ENCODE results near the gene CHL1. TPM values are rescaled to one million over a fixed set of nuclear protein-coding genes. Genes with fewer than 3 reads are reported as not detected.

Gene CHL1
- total and polyA plus RNA-seq, 2 experiments from 2014 or later, result not detected

- no peak overlapping the region for H2AFZ ChIP-seq
- H3K9me2 ChIP-seq (ENCODE audit: insufficient read depth), result no peaks in the 10 kb centered on the region
- H3K4me2 ChIP-seq (ENCODE audit: unreplicated experiment), result no peak overlapping the region
- no peaks in the 10 kb centered on the region for H3K79me2 ChIP-seq (ENCODE audit: insufficient read depth)
- WGBS, 2 experiments (ENCODE audit: low coverage in 1 of 2, low lambda C conversion rate in 2 of 2, missing lambda C conversion rate in 2 of 2), result 29 to 33% methylated on average over 8 of the region's 8 CpGs
- no peaks in the 10 kb centered on the region for H3K27me3 ChIP-seq (replicated peaks; ENCODE audit: insufficient read depth)
- no peaks in the 10 kb centered on the region for H3K4me1 ChIP-seq (ENCODE audit: insufficient read depth)
- DNase-seq, result peak; percentile 45
- in situ Hi-C loops (cut with MboI), result no loop called here
- no peak overlapping the region for H3K9ac ChIP-seq
- TF ChIP-seq EZH2 (IDR thresholded peaks at IDR 0.05; ENCODE audit: insufficient read depth, poor library complexity, severe bottlenecking), result no peak
- TF ChIP-seq EZH2phosphoT487 (IDR thresholded peaks at IDR 0.05; ENCODE audit: insufficient read depth, low read depth), result no peak
- no peaks in the 10 kb centered on the region for H3K36me3 ChIP-seq (ENCODE audit: low read depth)
- no peak overlapping the region for H3K4me3 ChIP-seq
- H4K20me1 ChIP-seq (ENCODE audit: insufficient read depth), result no peaks in the 10 kb centered on the region
- no peak overlapping the region for H3K27ac ChIP-seq
- H3F3A ChIP-seq (ENCODE audit: insufficient read depth), result no peaks in the 10 kb centered on the region
- H3K9me3 ChIP-seq (ENCODE audit: low read depth), result no peaks in the 10 kb centered on the region
Measured at GRCh38 chr3:355622-356021, 159.1 kb downstream of the CHL1 start.

- no peaks in the 10 kb centered on the region for H3K4me1 ChIP-seq (ENCODE audit: insufficient read depth)
- DNase-seq, result no peak
- no peak overlapping the region for H3K4me3 ChIP-seq
- H3K9ac ChIP-seq, result no peak overlapping the region
- H3K36me3 ChIP-seq (ENCODE audit: low read depth), result no peaks in the 10 kb centered on the region
- no peak overlapping the region for H3K4me2 ChIP-seq (ENCODE audit: unreplicated experiment)
- no peaks in the 10 kb centered on the region for H3F3A ChIP-seq (ENCODE audit: insufficient read depth)
- no peaks in the 10 kb centered on the region for H3K9me2 ChIP-seq (ENCODE audit: insufficient read depth)
- in situ Hi-C loops (cut with MboI), result no loop called here
- H2AFZ ChIP-seq, result no peak overlapping the region
- no peaks in the 10 kb centered on the region for H3K9me3 ChIP-seq (ENCODE audit: low read depth)
- no peaks in the 10 kb centered on the region for H3K27me3 ChIP-seq (replicated peaks; ENCODE audit: insufficient read depth)
- no peaks in the 10 kb centered on the region for H3K79me2 ChIP-seq (ENCODE audit: insufficient read depth)
- TF ChIP-seq EZH2phosphoT487 (IDR thresholded peaks at IDR 0.05; ENCODE audit: insufficient read depth, low read depth), result no peak
- no peak for TF ChIP-seq EZH2 (IDR thresholded peaks at IDR 0.05; ENCODE audit: insufficient read depth, poor library complexity, severe bottlenecking)
- H3K27ac ChIP-seq, result no peak overlapping the region
- no peaks in the 10 kb centered on the region for H4K20me1 ChIP-seq (ENCODE audit: insufficient read depth)
- WGBS, 2 experiments (ENCODE audit: low coverage in 1 of 2, low lambda C conversion rate in 2 of 2, missing lambda C conversion rate in 2 of 2), result 24% methylated on average over 4 of the region's 4 CpGs
Measured at GRCh38 chr3:356952-357351, 160.4 kb downstream of the CHL1 start.

GRCh38 chr3:359672-360071 is 163.1 kb downstream of the CHL1 start:
- no peak overlapping the region for H3K9ac ChIP-seq
- no peak overlapping the region for H3K4me3 ChIP-seq
- H2AFZ ChIP-seq, result no peak overlapping the region
- H3K9me3 ChIP-seq (ENCODE audit: low read depth), result no peaks in the 10 kb centered on the region
- no peak overlapping the region for H3K27ac ChIP-seq
- no peaks in the 10 kb centered on the region for H3K36me3 ChIP-seq (ENCODE audit: low read depth)
- H3K79me2 ChIP-seq (ENCODE audit: insufficient read depth), result no peaks in the 10 kb centered on the region
- in situ Hi-C loops (cut with MboI), result no loop called here
- no peaks in the 10 kb centered on the region for H3F3A ChIP-seq (ENCODE audit: insufficient read depth)
- no peaks in the 10 kb centered on the region for H3K9me2 ChIP-seq (ENCODE audit: insufficient read depth)
- H4K20me1 ChIP-seq (ENCODE audit: insufficient read depth), result no peaks in the 10 kb centered on the region
- H3K4me2 ChIP-seq (ENCODE audit: unreplicated experiment), result no peak overlapping the region
- no peak for DNase-seq
- 54 to 62% methylated on average over 3 of the region's 3 CpGs for WGBS, 2 experiments (ENCODE audit: low coverage in 1 of 2, low lambda C conversion rate in 2 of 2, missing lambda C conversion rate in 2 of 2)
- TF ChIP-seq EZH2phosphoT487 (IDR thresholded peaks at IDR 0.05; ENCODE audit: insufficient read depth, low read depth) (no peak), EZH2 (IDR thresholded peaks at IDR 0.05; ENCODE audit: insufficient read depth, poor library complexity, severe bottlenecking) (no peak)
- no peaks in the 10 kb centered on the region for H3K4me1 ChIP-seq (ENCODE audit: insufficient read depth)
- no peaks in the 10 kb centered on the region for H3K27me3 ChIP-seq (replicated peaks; ENCODE audit: insufficient read depth)

GRCh38 chr3:362681-363338 is 166.2 kb downstream of the CHL1 start:
- no peaks in the 10 kb centered on the region for H3K36me3 ChIP-seq (ENCODE audit: low read depth)
- DNase-seq, result no peak
- no peak overlapping the region for H3K4me2 ChIP-seq (ENCODE audit: unreplicated experiment)
- H4K20me1 ChIP-seq (ENCODE audit: insufficient read depth), result no peaks in the 10 kb centered on the region
- H3K9ac ChIP-seq, result no peak overlapping the region
- in situ Hi-C loops (cut with MboI), result no loop called here
- H3K9me3 ChIP-seq (ENCODE audit: low read depth), result no peaks in the 10 kb centered on the region
- H3K4me3 ChIP-seq, result no peak overlapping the region
- H3K27me3 ChIP-seq (replicated peaks; ENCODE audit: insufficient read depth), result no peaks in the 10 kb centered on the region
- no peaks in the 10 kb centered on the region for H3F3A ChIP-seq (ENCODE audit: insufficient read depth)
- TF ChIP-seq EZH2phosphoT487 (IDR thresholded peaks at IDR 0.05; ENCODE audit: insufficient read depth, low read depth) (no peak), EZH2 (IDR thresholded peaks at IDR 0.05; ENCODE audit: insufficient read depth, poor library complexity, severe bottlenecking) (no peak)
- H3K27ac ChIP-seq, result no peak overlapping the region
- H3K79me2 ChIP-seq (ENCODE audit: insufficient read depth), result no peaks in the 10 kb centered on the region
- H2AFZ ChIP-seq, result no peak overlapping the region
- 57 to 61% methylated on average over 6 of the region's 6 CpGs for WGBS, 2 experiments (ENCODE audit: low coverage in 1 of 2, low lambda C conversion rate in 2 of 2, missing lambda C conversion rate in 2 of 2)
- H3K4me1 ChIP-seq (ENCODE audit: insufficient read depth), result no peaks in the 10 kb centered on the region
- no peaks in the 10 kb centered on the region for H3K9me2 ChIP-seq (ENCODE audit: insufficient read depth)
